Thyroid gland (tissue), 4 donors: ENCODE data around the gene DLG2.

ENCODE experiments used
- POLR2A ChIP-seq, 2 donors: fragments of 450-650 bp; IDR thresholded peaks; one replicate each; pipeline ENCODE4 v1.6.1; 2017; ENCODE audit warnings: antibody characterized with exemption in 2 of 2, mild to moderate bottlenecking in 2 of 2, moderate library complexity in 1 of 2
- TF ChIP-seq, protein P1 (sequence below), 6 experiments: fragments of 200-600 bp in 3 of 6; fragments of 450-650 bp in 3 of 6; sonication (generic) in 3 of 6; IDR thresholded peaks; one replicate each; pipeline ENCODE4 v1.5.1; 2016 to 2019; ENCODE audit warnings: antibody characterized with exemption in 6 of 6, mild to moderate bottlenecking in 2 of 6, inconsistent platforms in 1 of 6, moderate library complexity in 1 of 6

DNA sequence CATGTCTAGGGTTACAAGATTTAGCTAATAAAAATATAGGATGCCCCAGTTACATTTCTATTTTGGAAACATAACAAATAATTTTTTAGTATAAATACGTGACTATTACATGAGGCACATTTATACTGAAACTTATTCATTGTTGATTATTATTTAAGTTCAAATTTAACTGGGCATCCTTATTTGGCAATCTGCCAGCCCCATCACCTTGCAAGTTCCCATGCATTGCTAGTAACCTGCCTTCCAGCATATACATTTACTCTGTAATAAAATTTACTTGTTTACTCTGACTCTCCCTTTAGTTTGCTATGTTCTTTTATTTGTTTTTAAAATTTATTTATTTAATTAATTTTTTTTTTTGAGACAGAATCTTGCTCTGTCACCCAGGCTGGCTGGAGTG, 1686.1 kb downstream of the DLG2 start:
- TF ChIP-seq, protein P1, sequence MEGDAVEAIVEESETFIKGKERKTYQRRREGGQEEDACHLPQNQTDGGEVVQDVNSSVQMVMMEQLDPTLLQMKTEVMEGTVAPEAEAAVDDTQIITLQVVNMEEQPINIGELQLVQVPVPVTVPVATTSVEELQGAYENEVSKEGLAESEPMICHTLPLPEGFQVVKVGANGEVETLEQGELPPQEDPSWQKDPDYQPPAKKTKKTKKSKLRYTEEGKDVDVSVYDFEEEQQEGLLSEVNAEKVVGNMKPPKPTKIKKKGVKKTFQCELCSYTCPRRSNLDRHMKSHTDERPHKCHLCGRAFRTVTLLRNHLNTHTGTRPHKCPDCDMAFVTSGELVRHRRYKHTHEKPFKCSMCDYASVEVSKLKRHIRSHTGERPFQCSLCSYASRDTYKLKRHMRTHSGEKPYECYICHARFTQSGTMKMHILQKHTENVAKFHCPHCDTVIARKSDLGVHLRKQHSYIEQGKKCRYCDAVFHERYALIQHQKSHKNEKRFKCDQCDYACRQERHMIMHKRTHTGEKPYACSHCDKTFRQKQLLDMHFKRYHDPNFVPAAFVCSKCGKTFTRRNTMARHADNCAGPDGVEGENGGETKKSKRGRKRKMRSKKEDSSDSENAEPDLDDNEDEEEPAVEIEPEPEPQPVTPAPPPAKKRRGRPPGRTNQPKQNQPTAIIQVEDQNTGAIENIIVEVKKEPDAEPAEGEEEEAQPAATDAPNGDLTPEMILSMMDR (IDR thresholded peaks at IDR 0.05): no peak
- TF ChIP-seq POLR2A (IDR thresholded peaks at IDR 0.05): no peak
